ENCODE data around the gene SHB. TPM values are rescaled to one million over a fixed set of nuclear protein-coding genes. Genes with fewer than 3 reads are reported as not detected.

SHB gene
- polyA plus RNA-seq, 1 donor (not counting 4 experiments of a cell fraction or from before 2014, with no cell fraction given): 10.9 TPM

GRCh38 chr9:38039090-38039906 lies 29.7 kb downstream of the SHB start:
- DNase-seq (ENCODE audit: low read depth, low spot score): no peak
- dilution Hi-C loops (cut with MboI; ENCODE audit: extremely low pct_ligation_motif_present, low sequenced_read_pairs): no loop called here
- Histone ChIP-seq H3K4me1 (ENCODE audit: control insufficient read depth, extremely low read depth, insufficient read depth, low read length) (peaks cover 92% of the 10 kb centered on the region), H3K27ac (ENCODE audit: control insufficient read depth, insufficient read depth, low read length) (peak overlapping the region; percentile 33), H3K9ac (ENCODE audit: control insufficient read depth, extremely low read depth, insufficient read depth, low read length) (no peak overlapping the region), H3K4me3 (ENCODE audit: control insufficient read depth in 2 of 3, extremely low read depth in 1 of 3, insufficient read depth in 2 of 3, low read depth in 1 of 3, low read length in 3 of 3) (no peak overlapping the region), H3K9me3 (ENCODE audit: control insufficient read depth, low read depth, low read length) (no peaks in the 10 kb centered on the region), H2AFZ (ENCODE audit: control insufficient read depth, low read length) (no peak overlapping the region), H4K20me1 (ENCODE audit: control insufficient read depth, extremely low read depth, insufficient read depth, low read length) (no peaks in the 10 kb centered on the region), H3K27me3 (ENCODE audit: control insufficient read depth, extremely low read depth, insufficient read depth, low read length) (no peaks in the 10 kb centered on the region), H3K4me2 (ENCODE audit: control insufficient read depth, extremely low read depth, insufficient read depth, low read depth, low read length) (peak overlapping the region; percentile 13), H3K36me3 (ENCODE audit: control insufficient read depth in 2 of 2, extremely low read depth in 1 of 2, insufficient read depth in 2 of 2, low read length in 2 of 2) (no peaks in the 10 kb centered on the region), H3K79me2 (ENCODE audit: control insufficient read depth, insufficient read depth, low read length) (peaks cover 83% of the 10 kb centered on the region), H3K9me1 (ENCODE audit: control insufficient read depth, extremely low read depth, insufficient read depth, low read length) (peaks cover 14% of the 10 kb centered on the region)
- FAIRE-seq: no peak
- TF ChIP-seq CTCF (optimal IDR thresholded peaks at IDR 0.05 in 1 of 3, IDR thresholded peaks at IDR 0.05 in 1 of 3, conservative IDR thresholded peaks at IDR 0.05 in 1 of 3; ENCODE audit: extremely low read depth in 1 of 3, insufficient read depth in 2 of 3, low read length in 3 of 3) (no peak), EZH2 (IDR thresholded peaks at IDR 0.05; ENCODE audit: low read length) (no peak)

GRCh38 chr9:38038307-38039089 lies 30.5 kb downstream of the SHB start:
- H3K4me1 ChIP-seq (ENCODE audit: control insufficient read depth, extremely low read depth, insufficient read depth, low read length): peaks cover 91% of the 10 kb centered on the region
- DNase-seq (ENCODE audit: low read depth, low spot score): no peak
- H3K27me3 ChIP-seq (ENCODE audit: control insufficient read depth, extremely low read depth, insufficient read depth, low read length): no peaks in the 10 kb centered on the region
- H3K9me1 ChIP-seq (ENCODE audit: control insufficient read depth, extremely low read depth, insufficient read depth, low read length): peaks cover 14% of the 10 kb centered on the region
- H3K27ac ChIP-seq (ENCODE audit: control insufficient read depth, insufficient read depth, low read length): peak overlapping the region; percentile 33
- no peaks in the 10 kb centered on the region for H3K36me3 ChIP-seq (ENCODE audit: control insufficient read depth in 2 of 2, extremely low read depth in 1 of 2, insufficient read depth in 2 of 2, low read length in 2 of 2)
- no peaks in the 10 kb centered on the region for H4K20me1 ChIP-seq (ENCODE audit: control insufficient read depth, extremely low read depth, insufficient read depth, low read length)
- no peak for FAIRE-seq
- no peak overlapping the region for H2AFZ ChIP-seq (ENCODE audit: control insufficient read depth, low read length)
- H3K79me2 ChIP-seq (ENCODE audit: control insufficient read depth, insufficient read depth, low read length): peaks cover 84% of the 10 kb centered on the region
- no peaks in the 10 kb centered on the region for H3K9me3 ChIP-seq (ENCODE audit: control insufficient read depth, low read depth, low read length)
- H3K4me3 ChIP-seq (ENCODE audit: control insufficient read depth in 2 of 3, extremely low read depth in 1 of 3, insufficient read depth in 2 of 3, low read depth in 1 of 3, low read length in 3 of 3): no peak overlapping the region
- TF ChIP-seq CTCF (optimal IDR thresholded peaks at IDR 0.05 in 1 of 3, IDR thresholded peaks at IDR 0.05 in 1 of 3, conservative IDR thresholded peaks at IDR 0.05 in 1 of 3; ENCODE audit: extremely low read depth in 1 of 3, insufficient read depth in 2 of 3, low read length in 3 of 3) (no peak), EZH2 (IDR thresholded peaks at IDR 0.05; ENCODE audit: low read length) (no peak)
- H3K4me2 ChIP-seq (ENCODE audit: control insufficient read depth, extremely low read depth, insufficient read depth, low read depth, low read length): no peak overlapping the region
- dilution Hi-C loops (cut with MboI; ENCODE audit: extremely low pct_ligation_motif_present, low sequenced_read_pairs): no loop called here
- peak overlapping the region; percentile 9 for H3K9ac ChIP-seq (ENCODE audit: control insufficient read depth, extremely low read depth, insufficient read depth, low read length)
